ENCODE measurements around the gene SLC45A1.
"Not testable (repeated sequence)": the region's sequence is repeated elsewhere in the genome, so short reads cannot be mapped to it uniquely, and the experiment has no call there.

The SLC45A1 gene

GRCh38 chr1:8317647-8318381 lies at the start of gene SLC45A1:
Gene SLC45A1 (plus strand): TSS chr1:8318114. CDS start chr1:8324330, 6,216 bp downstream.
- peak; percentile 71 for DNase-seq

- DNase-seq = no peak
Observed at GRCh38 chr1:8273036-8273435, 44.9 kb upstream of the SLC45A1 start.

- no peak for DNase-seq
Observed at GRCh38 chr1:8274352-8274751, 43.6 kb upstream of the SLC45A1 start.

- no peak for DNase-seq
Observed at GRCh38 chr1:8276173-8276914, 41.6 kb upstream of the SLC45A1 start.

GRCh38 chr1:8276932-8277331 lies 41.0 kb upstream of the SLC45A1 start:
- DNase-seq = no peak

GRCh38 chr1:8278677-8279076 lies 39.2 kb upstream of the SLC45A1 start:
- not testable (repeated sequence) for DNase-seq

GRCh38 chr1:8281843-8282509 lies 35.9 kb upstream of the SLC45A1 start:
- DNase-seq = no peak

- DNase-seq = no peak
Observed at GRCh38 chr1:8283058-8283884, 34.6 kb upstream of the SLC45A1 start.

GRCh38 chr1:8284127-8284526 lies 33.8 kb upstream of the SLC45A1 start:
- DNase-seq = no peak

- DNase-seq = no peak
Observed at GRCh38 chr1:8285103-8285502, 32.8 kb upstream of the SLC45A1 start.

- DNase-seq = no peak
Observed at GRCh38 chr1:8285965-8286364, 31.9 kb upstream of the SLC45A1 start.

GRCh38 chr1:8293118-8293517 lies 24.8 kb upstream of the SLC45A1 start:
- no peak for DNase-seq

GRCh38 chr1:8293641-8294169 lies 24.2 kb upstream of the SLC45A1 start:
- DNase-seq = no peak

GRCh38 chr1:8294170-8294697 lies 23.7 kb upstream of the SLC45A1 start:
- no peak for DNase-seq

- no peak for DNase-seq
Observed at GRCh38 chr1:8297245-8297644, 20.7 kb upstream of the SLC45A1 start.

GRCh38 chr1:8299963-8300362 lies 18.0 kb upstream of the SLC45A1 start:
- DNase-seq = no peak

GRCh38 chr1:8302081-8302956 lies 15.6 kb upstream of the SLC45A1 start:
- no peak for DNase-seq

GRCh38 chr1:8303141-8303540 lies 14.8 kb upstream of the SLC45A1 start:
- DNase-seq = no peak

- DNase-seq = no peak
Observed at GRCh38 chr1:8303876-8304275, 14.0 kb upstream of the SLC45A1 start.

GRCh38 chr1:8307628-8308027 lies 10.3 kb upstream of the SLC45A1 start:
- DNase-seq = no peak

GRCh38 chr1:8311068-8311718 lies 6.7 kb upstream of the SLC45A1 start:
- DNase-seq = no peak
